ENCODE results near the gene PPP1R14B. TPM values are rescaled to one million over a fixed set of nuclear protein-coding genes. Genes with fewer than 3 reads are reported as not detected.

The PPP1R14B gene
- total RNA-seq, 1 donor from 2014 or later: 316 TPM

DNA sequence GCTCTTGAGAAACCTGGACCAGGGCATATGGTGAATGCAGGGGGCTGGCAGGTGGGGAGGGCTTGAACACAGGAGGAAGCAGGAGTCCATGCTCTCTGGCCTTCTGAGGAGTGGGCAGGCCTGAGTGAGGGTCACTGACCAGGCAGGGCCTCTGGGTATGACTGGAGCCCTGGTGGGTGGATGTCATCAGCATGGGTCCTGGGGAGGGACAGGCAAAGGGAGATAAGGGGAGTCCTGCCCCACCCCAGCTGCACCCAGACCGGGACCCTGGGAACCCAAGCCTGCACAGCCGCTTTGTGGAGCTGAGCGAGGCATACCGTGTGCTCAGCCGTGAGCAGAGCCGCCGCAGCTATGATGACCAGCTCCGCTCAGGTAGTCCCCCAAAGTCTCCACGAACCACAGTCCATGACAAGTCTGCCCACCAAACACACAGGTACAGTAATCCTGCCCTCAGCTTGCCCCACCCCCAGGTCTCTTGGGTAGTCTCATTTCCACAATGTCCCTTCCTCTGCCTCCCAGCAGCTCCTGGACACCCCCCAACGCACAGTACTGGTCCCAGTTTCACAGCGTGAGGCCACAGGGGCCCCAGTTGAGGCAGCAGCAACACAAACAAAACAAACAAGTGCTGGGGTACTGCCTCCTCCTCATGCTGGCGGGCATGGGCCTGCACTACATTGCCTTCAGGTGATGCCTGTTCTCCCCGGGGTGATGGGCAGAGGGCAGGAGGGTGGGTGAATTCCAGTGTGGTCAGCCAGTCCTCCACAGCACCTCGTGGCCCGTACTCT, 14.4 kb downstream of the PPP1R14B start:
- DNase-seq (ENCODE audit: extremely low read depth, low read depth, low spot score): no peak

DNA sequence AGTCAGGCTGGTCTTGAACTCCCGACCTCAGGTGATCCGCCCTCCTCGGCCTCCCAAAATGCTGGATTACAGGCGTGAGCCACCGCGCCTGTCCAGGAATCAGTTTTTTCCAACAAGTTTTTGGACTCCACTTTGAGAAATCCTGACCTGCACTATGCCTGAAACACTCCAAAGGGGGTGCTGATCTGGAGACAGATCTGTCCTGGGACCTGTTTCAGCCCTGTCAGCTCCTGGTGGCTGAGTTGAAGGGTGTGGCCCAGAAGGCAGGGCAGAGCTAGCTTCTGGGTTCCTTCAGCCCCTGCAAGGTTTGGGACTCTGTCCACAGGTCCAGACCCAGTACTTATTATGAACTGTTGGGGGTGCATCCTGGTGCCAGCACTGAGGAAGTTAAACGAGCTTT, 15.2 kb downstream of the PPP1R14B start:
- DNase-seq (ENCODE audit: extremely low read depth, low read depth, low spot score): no peak

DNA sequence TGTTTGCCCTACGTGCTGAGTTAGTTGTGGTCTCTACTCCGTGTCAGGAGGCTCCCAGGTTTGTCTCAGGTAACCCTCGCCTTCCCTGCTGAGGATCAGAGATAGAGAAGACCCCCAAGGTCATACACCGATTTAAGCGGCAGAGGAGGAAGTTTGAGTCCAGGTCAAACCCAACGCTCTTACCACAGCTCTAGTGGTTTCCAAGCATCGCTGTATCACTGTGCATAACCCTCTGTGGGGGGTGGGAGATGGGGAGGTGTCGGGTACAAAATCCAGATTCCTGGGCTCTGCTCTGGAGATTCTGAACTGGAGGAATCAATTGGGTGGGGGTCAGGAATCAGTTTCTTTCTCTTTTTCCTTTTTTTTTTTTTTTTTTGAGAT, 15.8 kb downstream of the PPP1R14B start:
- DNase-seq (ENCODE audit: extremely low read depth, low read depth, low spot score): no peak

DNA sequence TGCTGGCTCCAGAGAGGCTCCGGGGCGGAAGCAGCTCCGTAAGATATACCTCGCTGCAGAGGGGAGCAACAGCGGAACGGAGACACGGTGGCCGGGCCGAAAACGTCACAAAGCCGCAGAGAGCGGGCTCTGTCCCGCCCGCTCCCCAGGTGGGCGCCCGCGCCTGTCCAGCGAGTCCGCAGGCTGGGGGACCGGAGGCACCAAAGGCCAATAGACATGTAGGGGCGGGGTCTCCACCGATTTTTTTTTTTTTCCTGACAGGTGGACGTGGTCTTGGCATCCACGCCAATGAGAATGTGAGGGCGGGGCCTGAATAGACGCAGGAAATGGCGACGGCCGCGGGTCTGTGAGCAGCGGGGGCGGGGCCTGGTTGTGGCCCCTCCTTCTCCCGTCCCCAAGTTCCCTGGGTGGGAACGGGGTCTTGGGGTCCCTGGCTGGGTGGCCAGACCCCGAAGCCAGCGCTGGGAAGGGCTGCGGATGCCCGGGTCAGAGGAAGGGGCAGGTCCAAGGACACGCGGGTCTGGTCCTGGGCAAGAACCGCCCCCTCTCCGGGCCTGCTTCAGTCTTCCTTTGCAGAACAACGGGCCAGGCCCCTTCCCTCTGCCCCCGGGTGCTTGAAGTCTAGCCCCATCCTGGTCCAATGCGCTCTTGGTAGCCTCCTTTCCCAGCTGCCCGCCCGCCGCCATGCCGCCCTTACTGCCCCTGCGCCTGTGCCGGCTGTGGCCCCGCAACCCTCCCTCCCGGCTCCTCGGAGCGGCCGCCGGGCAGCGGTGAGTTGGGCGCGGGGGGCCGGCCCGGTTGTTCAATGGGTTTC, 16.4 kb downstream of the PPP1R14B start, which contains the start of gene DNAJC4:
DNAJC4 (plus strand) TSS at position 378 of the 814 bp plus-strand sequence; CDS start at position 685, 307 bp downstream.
- DNase-seq (ENCODE audit: extremely low read depth, low read depth, low spot score): no peak

DNA sequence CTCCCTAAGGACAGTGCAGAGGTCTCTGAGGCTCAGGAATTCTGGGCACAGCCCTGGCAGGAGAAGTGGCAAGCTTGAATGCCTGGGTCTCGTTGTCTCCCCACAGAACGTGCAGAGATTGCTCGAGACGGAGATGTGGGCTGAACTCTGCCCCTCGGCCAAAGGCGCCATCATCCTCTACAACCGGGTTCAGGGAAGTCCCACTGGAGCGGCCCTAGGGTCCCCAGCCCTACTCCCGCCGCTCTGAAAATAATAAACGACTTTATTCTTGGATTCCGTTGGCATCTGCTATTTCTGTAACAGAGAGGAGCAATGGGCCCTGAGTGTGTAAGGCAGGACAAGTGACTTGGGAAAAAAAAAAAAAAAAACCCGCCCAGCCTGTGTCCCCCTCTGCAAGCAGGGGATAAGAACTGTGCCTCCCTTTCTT, 17.0 kb downstream of the PPP1R14B start:
- no peak for DNase-seq (ENCODE audit: extremely low read depth, low read depth, low spot score)

DNA sequence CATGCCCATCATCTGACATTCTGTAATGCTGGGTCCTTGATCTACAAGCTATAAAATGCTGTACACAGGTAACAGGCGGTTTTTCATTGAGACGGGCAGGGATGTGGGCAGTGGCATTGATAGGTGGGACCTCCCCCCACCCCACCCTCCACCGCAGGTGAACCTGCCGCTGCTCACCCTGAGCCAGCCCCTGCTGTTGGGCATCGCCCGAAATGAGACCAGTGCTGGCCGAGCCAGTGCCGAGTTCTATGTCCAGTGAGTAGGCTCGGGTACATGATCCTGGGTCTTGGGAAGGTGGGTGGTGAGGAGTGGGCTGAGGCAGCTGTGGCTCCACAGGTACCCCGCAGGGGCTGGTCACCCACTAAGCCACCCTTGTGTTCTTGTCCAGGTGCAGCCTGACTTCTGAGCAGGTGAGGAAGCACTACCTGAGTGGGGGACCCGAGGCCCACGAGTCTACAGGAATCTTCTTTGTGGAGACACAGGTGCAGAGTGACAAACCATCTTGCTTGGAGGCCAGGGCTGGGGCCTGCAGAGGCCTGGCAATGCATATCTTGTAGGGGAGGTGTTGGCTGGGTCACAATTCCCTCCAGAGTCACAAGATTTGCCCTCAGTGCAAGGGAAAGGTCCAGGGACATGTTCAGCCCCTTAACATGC, 17.5 kb downstream of the PPP1R14B start:
- DNase-seq (ENCODE audit: extremely low read depth, low read depth, low spot score): no peak

DNA sequence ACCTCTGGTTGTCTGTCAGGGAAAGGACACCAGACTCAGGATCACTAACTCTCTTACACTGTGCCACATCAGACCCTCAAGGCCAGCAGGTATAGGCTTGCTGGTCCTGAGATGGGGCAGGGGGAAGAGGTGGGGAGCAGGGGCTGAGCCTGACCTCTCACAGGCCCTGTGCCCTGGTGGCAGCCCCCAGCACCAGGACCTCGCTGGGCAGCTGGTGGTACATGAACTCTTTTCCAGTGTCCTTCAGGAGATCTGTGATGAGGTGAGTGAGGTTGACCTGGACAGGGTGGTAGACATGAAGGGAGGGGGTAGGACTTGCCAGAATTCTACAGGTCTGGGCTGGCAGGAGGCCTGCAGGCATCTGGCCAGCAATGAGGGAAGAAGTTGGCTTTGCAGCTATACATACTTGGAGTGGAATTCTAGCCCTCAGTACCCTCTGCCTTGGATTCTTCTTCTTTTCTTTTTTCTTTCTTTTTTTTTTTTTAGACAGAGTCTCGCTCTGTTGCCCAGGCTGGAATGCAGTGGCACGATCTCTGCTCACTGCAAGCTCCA, 19.3 kb downstream of the PPP1R14B start:
- no peak for DNase-seq (ENCODE audit: extremely low read depth, low read depth, low spot score)

DNA sequence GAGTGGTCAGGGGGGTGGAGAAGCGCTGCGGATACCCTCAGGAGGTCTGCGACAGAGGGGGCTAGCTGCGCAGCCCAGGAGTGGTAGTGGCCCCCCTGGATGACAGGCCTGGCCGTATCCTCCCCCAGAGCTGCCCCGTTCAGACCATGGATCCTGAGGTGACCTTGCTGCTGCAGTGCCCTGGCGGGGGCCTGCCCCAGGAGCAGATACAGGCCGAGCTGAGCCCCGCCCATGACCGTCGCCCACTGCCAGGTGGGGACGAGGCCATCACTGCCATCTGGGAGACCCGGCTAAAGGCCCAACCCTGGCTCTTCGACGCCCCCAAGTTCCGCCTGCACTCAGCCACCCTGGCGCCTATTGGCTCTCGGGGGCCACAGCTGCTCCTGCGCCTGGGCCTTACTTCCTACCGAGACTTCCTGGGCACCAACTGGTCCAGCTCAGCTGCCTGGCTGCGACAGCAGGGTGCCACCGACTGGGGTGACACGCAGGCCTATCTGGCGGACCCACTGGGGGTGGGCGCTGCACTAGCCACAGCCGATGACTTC, 20.2 kb downstream of the PPP1R14B start:
- DNase-seq (ENCODE audit: extremely low read depth, low read depth, low spot score): no peak

DNA sequence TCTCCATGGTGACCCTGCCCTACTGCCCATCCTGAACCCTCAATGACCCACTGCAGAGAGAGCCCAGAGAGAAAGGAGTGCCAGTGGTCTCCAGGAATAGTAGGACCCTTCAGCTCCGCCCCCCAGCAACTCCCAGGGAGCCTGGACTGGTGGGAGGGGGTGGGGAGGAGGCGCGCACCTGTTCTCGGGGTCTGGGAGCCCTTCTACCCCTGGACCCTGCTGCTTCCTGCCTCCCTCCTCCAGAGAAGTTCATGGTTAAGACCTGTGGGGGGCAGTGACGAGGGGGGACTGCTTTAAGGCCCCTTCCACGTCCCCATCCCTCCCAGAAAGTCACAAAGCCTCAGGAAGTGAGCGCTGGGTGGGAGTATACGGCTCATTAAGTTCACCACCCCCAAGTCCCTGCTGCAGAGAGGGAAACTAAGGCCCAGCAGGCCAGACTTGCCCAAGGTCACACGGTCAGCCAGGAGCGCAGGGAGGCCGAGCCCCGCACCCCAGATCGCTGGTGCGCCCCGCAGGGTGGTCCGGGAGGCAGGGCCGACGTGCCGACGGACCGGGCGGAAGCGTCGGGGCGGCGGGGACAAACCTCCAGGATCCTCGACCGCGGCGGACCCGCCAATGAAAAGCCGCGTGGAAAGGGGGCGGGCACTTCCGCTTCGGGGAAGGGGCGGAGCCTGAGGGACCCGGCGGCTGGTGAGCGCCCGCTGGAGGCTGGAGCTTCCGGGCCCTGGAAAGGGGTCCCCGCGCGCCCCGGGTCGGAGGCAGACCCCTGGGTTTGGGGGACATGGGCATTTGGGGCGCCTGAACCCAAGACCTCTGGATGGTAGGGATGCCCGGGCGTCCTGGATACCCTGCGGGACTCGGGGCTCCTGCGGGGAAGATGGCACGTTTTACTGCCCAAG, 20.9 kb downstream of the PPP1R14B start, which contains the start of the genes NUDT22 and TRPT1:
NUDT22 (plus strand) TSS at position 667 of the 899 bp plus-strand sequence. CDS start 379 bp downstream, outside the sequence.
TRPT1 (minus strand) TSS at position 579 of the 899 bp plus-strand sequence; CDS start at position 253, 326 bp downstream.
- DNase-seq (ENCODE audit: extremely low read depth, low read depth, low spot score): no peak

DNA sequence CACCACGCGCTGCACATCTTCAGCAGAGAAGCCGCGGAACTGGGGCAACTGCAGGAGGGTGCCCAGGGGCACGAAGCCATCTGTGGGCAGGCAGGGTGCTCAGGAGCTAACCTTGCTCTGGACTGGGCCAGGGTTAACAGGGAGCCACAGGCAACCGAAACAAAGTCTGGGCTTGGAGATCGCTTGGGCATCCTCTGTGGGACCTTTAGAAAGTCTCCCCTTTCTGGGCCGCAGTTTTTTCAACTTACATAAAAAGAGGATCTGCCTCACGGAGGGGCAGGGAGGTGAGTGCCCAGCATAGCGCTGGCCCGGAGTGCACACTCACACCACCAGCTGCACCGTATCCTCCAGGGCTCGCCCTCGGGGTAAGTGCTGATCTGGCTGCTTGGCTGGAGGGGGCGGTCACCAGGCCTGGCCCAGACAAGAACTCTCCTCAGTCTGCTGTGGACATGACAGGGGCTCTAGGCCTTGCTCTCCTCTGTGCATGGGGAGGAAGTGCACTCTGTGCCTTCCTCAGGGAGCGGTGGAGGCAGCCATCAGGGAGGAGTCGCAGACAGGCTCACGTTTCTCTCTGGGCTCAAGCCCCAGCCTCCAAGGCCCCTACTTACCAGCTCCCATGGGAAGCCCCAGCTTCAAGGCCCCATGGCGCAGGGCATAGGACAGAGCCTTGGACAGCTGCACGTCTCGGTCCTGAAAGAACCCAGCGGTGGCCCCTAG, 21.7 kb downstream of the PPP1R14B start:
- no peak for DNase-seq (ENCODE audit: extremely low read depth, low read depth, low spot score)

DNA sequence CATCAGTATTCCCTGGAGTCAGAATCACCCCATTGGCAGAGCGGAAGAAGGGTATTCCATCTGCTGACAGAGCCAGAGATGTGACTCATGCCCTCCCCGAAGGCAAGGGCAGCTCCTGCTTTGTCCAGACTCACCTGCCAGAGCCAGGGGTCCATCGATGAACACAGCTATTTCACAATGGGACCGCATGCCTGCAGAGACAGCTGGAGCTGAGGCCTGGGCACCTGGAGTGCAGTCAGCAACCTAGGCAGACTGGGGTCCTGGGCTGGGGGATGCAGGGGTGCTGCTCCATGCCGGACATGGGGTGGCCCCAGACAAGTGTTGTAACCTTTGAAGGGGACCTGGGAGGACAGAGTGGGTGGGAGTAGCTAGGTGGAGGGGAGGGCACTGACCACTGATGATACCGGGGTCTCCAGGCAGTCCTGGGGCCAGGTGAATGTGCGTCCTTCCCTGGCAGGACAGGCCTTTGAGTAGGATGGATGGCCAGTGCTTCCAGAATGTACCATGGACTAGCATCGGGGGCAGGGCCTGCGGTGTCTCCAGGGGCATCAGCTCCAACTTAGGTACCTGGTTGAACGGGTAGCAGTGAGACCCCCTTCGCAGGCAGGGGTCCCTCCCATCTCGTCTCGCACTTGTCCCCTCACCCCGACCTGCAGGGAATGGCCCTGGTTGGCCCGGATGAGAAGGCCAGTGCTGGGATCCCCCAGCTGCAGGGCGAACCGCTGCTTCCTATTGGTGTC, 22.4 kb downstream of the PPP1R14B start:
- DNase-seq (ENCODE audit: extremely low read depth, low read depth, low spot score): no peak

DNA sequence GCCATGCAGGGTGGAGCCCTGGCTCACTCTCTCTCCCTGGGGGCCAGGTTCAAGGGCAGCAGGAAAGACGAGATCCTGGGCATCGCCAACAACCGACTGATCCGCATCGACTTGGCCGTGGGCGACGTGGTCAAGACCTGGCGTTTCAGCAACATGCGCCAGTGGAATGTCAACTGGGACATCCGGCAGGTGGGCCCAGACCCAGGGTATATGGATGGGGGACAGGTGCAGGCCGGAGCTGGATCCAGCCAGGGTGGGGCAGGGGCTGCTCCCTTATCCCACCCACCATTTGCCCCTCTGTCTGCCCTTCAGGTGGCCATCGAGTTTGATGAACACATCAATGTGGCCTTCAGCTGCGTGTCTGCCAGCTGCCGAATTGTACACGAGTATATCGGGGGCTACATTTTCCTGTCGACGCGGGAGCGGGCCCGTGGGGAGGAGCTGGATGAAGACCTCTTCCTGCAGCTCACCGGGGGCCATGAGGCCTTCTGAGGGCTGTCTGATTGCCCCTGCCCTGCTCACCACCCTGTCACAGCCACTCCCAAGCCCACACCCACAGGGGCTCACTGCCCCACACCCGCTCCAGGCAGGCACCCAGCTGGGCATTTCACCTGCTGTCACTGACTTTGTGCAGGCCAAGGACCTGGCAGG, 23.6 kb downstream of the PPP1R14B start:
- DNase-seq (ENCODE audit: extremely low read depth, low read depth, low spot score): no peak

DNA sequence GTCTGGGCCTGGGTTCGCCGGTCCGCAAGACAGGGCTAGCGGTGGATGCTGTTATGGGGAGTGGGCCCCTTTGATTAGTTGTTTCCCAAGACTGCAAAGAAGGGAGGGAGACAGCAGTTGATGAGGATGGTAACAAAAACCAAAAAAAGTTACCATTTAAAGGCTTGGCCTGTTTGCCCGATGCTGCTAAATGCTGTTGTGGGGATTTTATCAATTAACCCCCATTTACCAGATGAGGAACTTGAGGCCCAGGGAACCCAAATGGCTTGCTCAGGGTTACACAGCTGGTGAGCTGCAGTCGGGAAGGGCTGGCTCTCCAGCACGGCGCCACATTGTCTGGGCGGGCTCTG, 24.1 kb downstream of the PPP1R14B start:
- DNase-seq (ENCODE audit: extremely low read depth, low read depth, low spot score): no peak

DNA sequence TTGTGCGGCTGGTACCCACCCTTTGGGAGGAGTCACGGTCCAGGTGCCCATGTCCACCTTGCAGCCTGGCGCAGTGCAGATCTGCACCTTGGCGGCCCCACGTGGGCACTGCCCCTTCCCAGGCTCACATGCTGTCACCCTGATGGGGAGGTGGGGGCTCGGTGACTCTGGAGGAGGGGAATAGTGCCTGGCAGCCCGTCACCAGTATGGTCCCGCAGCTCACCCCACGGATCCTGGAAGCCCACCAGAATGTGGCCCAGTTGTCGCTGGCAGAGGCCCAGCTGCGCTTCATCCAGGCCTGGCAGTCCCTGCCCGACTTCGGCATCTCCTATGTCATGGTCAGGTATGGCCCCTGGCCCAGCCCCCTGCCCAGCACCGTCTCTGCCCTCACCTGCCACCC, 25.9 kb downstream of the PPP1R14B start:
- DNase-seq (ENCODE audit: extremely low read depth, low read depth, low spot score): no peak

DNA sequence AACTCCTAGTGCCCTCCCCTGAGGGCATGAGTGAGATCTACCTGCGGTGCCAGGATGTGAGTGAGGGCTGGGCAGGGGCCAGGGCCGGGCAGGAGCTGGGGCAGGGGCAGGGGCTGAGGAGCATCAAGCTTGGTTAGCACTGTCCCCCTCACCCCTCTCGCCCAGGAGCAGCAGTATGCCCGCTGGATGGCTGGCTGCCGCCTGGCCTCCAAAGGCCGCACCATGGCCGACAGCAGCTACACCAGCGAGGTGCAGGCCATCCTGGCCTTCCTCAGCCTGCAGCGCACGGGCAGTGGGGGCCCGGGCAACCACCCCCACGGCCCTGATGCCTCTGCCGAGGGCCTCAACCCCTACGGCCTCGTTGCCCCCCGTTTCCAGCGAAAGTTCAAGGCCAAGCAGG, 26.5 kb downstream of the PPP1R14B start:
- DNase-seq (ENCODE audit: extremely low read depth, low read depth, low spot score): no peak

DNA sequence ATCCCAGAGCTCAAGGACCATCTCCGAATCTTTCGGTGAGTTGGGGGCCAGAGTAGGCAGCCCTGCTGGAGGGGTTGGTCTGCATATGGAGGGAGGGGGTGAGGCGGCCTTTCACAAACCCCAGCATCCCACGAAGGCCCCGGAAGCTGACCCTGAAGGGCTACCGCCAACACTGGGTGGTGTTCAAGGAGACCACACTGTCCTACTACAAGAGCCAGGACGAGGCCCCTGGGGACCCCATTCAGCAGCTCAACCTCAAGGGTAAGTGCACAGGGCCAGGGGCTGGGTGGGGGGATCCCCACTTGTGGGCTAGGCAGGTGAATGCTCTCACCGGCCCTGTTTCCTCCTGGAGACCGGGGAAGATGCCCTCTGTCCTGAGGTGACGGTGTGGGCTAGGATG, 27.0 kb downstream of the PPP1R14B start:
- DNase-seq (ENCODE audit: extremely low read depth, low read depth, low spot score): no peak

DNA sequence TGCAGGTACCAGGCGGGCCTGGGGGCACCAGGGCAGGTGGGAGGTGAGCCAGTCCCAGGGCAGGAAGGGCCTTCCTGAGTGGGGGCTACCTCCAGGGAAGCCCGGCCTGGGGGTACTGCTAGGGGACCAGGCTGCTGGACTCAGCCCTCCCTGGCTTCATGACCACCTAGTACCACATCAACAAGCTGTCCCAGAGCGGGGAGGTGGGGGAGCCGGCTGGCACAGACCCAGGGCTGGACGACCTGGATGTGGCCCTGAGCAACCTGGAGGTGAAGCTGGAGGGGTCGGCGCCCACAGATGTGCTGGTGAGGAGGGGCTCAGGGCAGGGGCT, 27.4 kb downstream of the PPP1R14B start:
- DNase-seq (ENCODE audit: extremely low read depth, low read depth, low spot score): no peak
